Heart left ventricle (tissue), 13 donors: Measurements from ENCODE around the gene ZDHHC5.

ENCODE experiments used
- CTCF ChIP-seq, 12 donors: fragments of 200-600 bp; sonication (generic) in 4 of 12; IDR thresholded peaks; one replicate each; pipeline versions ENCODE4 v1.5.0 to v1.8.0; 2018 to 2022; ENCODE audit warnings: antibody characterized with exemption in 12 of 12, mild to moderate bottlenecking in 5 of 12
- POLR2A ChIP-seq, 2 donors: fragments of 450-650 bp; IDR thresholded peaks; one replicate each; pipeline ENCODE4 v1.6.1; 2017; ENCODE audit warnings: antibody characterized with exemption in 2 of 2, mild to moderate bottlenecking in 2 of 2, moderate library complexity in 2 of 2
- donor health status: ischemic (EF 13 %, LVEDD 7.1; RV severe dilation, severe dysfunction).
- donor health status: DM: no; HTN: yes; CAD: no.
- donor health status: DM: no; HTN: no; CAD: no.
- donor health status: ischemic (EF 25% LVEDD 6.9; RV normal size, moderate dysfunction).
- donor health status: ischemic (EF 25% LVEDD 5.7; RV mildly dilated, moderate dysfunction).
- donor health status: ischemic (EF 35%, LVEDD 5.7; RV mildly dilated, moderate dysfunction).
- donor health status: nonischemic (EF 11% LVEDD 7.7; RV severe dilation, severe dysfunction).
- donor health status: DM: yes; HTN: yes; CAD: no.
- donor health status: PGD.
- donor health status: ischemic (EF 29% LVEDD 5.4; RV normal size, mild dysfunction).
- donor health status: nonischemic (EF 23%, LVEDD 6.1; RV moderate dilation, normal function).

- no peak for TF ChIP-seq CTCF (IDR thresholded peaks at IDR 0.05)
- TF ChIP-seq POLR2A (IDR thresholded peaks at IDR 0.05) = no peak
Measured at GRCh38 chr11:57647372-57647771, 20.5 kb upstream of the ZDHHC5 start.
